K562 (cell line): ENCODE measurements around the gene C17orf113. TPM values are rescaled to one million over a fixed set of nuclear protein-coding genes. Genes with fewer than 3 reads are reported as not detected.

Experiments used
- CCNT2 ChIP-seq: IDR thresholded peaks from 2 replicates; pipeline ENCODE4 v1.6.1; 2011; ENCODE audit warnings: borderline replicate concordance, low read depth, mild to moderate bottlenecking, moderate library complexity, mixed read lengths, low read length; ENCODE audit not compliant: insufficient read length; ENCODE audit errors: extremely low read depth
- EGR1 ChIP-seq: fragments of 450-650 bp; conservative IDR thresholded peaks from 2 replicates; pipeline ENCODE4 v1.6.1; 2017; ENCODE audit warnings: mild to moderate bottlenecking
- ELF2 ChIP-seq: fragments of 250-450 bp; sonication (Bioruptor Pico); IDR thresholded peaks from 2 replicates; pipeline ENCODE4 v1.5.0; 2021; ENCODE audit warnings: mild to moderate bottlenecking
- GTF2F1 ChIP-seq: IDR thresholded peaks from 2 replicates; pipeline ENCODE4 v1.6.1; 2011; ENCODE audit warnings: low read depth, low read length, improper control_type of control experiment
- MAZ ChIP-seq, 2 experiments: fragments of 450-650 bp in 1 of 2; sonication (generic) in 1 of 2; formaldehyde crosslinking; IDR thresholded peaks in 1 of 2; conservative IDR thresholded peaks in 1 of 2; 2 replicates each; pipeline versions ENCODE4 v1.4.0 to v1.5.0; 2020; ENCODE audit warnings: mild to moderate bottlenecking in 1 of 2, missing genetic modification reagents in 1 of 2
- MNT ChIP-seq, 2 experiments: fragments of 450-650 bp; conservative IDR thresholded peaks; 2 replicates each; pipeline ENCODE4 v1.6.1; 2017; ENCODE audit warnings: mild to moderate bottlenecking in 2 of 2, moderate library complexity in 2 of 2
- NCOA6 ChIP-seq: fragments of 450-650 bp; IDR thresholded peaks from 2 replicates; pipeline ENCODE4 v1.6.1; 2017; ENCODE audit warnings: mild to moderate bottlenecking
- NFIC ChIP-seq: fragments of 450-650 bp; IDR thresholded peaks from 2 replicates; pipeline ENCODE4 v1.6.1; 2017; ENCODE audit warnings: mild to moderate bottlenecking, inconsistent platforms
- PCBP1 ChIP-seq: fragments of 200-400 bp; formaldehyde crosslinking; IDR thresholded peaks from 2 replicates; pipeline ENCODE4 v1.6.1; 2018; ENCODE audit warnings: mild to moderate bottlenecking, low read depth, low read length; ENCODE audit not compliant: poor library complexity, severe bottlenecking
- PHF8 ChIP-seq: fragments of 200-600 bp; sonication (generic); IDR thresholded peaks from 2 replicates; pipeline ENCODE4 v1.6.1; 2012; ENCODE audit warnings: mixed run types, mild to moderate bottlenecking, inconsistent platforms, low read length, moderate library complexity, borderline replicate concordance
- POLR2G ChIP-seq: fragments of 200-400 bp; formaldehyde crosslinking; IDR thresholded peaks from 2 replicates; pipeline ENCODE4 v1.6.1; 2017; ENCODE audit warnings: low read depth, mild to moderate bottlenecking, antibody characterized with exemption, low read length, moderate library complexity
- PTBP1 ChIP-seq: fragments of 200-400 bp; formaldehyde crosslinking; IDR thresholded peaks from 2 replicates; pipeline ENCODE4 v1.6.1; 2017; ENCODE audit warnings: low read depth, low read length
- RAD21 ChIP-seq, 2 experiments: fragments of 250-450 bp in 1 of 2; fragments of 450-650 bp in 1 of 2; sonication (Bioruptor Pico) in 1 of 2; formaldehyde crosslinking in 1 of 2; IDR thresholded peaks in 1 of 2; conservative IDR thresholded peaks in 1 of 2; 2 replicates each; pipeline versions ENCODE4 v1.4.0 to v1.8.0; 2020 to 2022; ENCODE audit warnings: mild to moderate bottlenecking in 2 of 2, moderate library complexity in 1 of 2
- RB1 ChIP-seq: fragments of 450-650 bp; IDR thresholded peaks from 2 replicates; pipeline ENCODE4 v1.6.1; 2017; ENCODE audit warnings: low read depth, mild to moderate bottlenecking
- RBFOX2 ChIP-seq: fragments of 200-400 bp; formaldehyde crosslinking; IDR thresholded peaks from 2 replicates; pipeline ENCODE4 v1.6.1; 2017; ENCODE audit warnings: low read depth, mild to moderate bottlenecking, low read length, moderate library complexity
- RBM14 ChIP-seq: fragments of 200-400 bp; formaldehyde crosslinking; IDR thresholded peaks from 2 replicates; pipeline ENCODE4 v1.6.1; 2018; ENCODE audit warnings: low read depth, mild to moderate bottlenecking, low read length, moderate library complexity, borderline replicate concordance; ENCODE audit not compliant: insufficient read depth
- SP2 ChIP-seq: IDR thresholded peaks from 2 replicates; pipeline ENCODE4 v1.6.1; 2011; ENCODE audit warnings: mild to moderate bottlenecking, low read depth, low read length, moderate library complexity; ENCODE audit not compliant: poor library complexity, severe bottlenecking; ENCODE audit errors: extremely low read depth
- TAF1 ChIP-seq: IDR thresholded peaks from 2 replicates; pipeline ENCODE4 v1.6.1; 2011; ENCODE audit warnings: mild to moderate bottlenecking, low read length, moderate library complexity; ENCODE audit not compliant: insufficient read depth, control insufficient read depth, severe bottlenecking; ENCODE audit errors: extremely low read depth
- TFAP4 ChIP-seq: sonication (generic); formaldehyde crosslinking; IDR thresholded peaks from 2 replicates; pipeline ENCODE4 v1.8.0; 2022; ENCODE audit warnings: missing genetic modification reagents, mild to moderate bottlenecking, moderate library complexity, borderline replicate concordance
- YY1 ChIP-seq, 3 experiments: IDR thresholded peaks; 2 replicates each; pipeline ENCODE4 v1.6.1; 2011; ENCODE audit warnings: low read length in 2 of 3, mild to moderate bottlenecking in 2 of 3, moderate library complexity in 2 of 3, borderline replicate concordance in 1 of 3, control low read depth in 1 of 3, low read depth in 1 of 3; ENCODE audit not compliant: insufficient read depth in 3 of 3, insufficient replicate concordance in 2 of 3, control insufficient read depth in 1 of 3, insufficient read length in 1 of 3; ENCODE audit errors: extremely low read depth in 1 of 3
- ZBTB7A ChIP-seq: IDR thresholded peaks from 2 replicates; pipeline ENCODE4 v1.6.1; 2011; ENCODE audit warnings: low read depth, mild to moderate bottlenecking, low read length, moderate library complexity, borderline replicate concordance; ENCODE audit not compliant: control insufficient read depth
- ZFX ChIP-seq: sonication (generic); formaldehyde crosslinking; IDR thresholded peaks from 2 replicates; pipeline ENCODE4 v1.8.0; 2022; ENCODE audit warnings: mild to moderate bottlenecking, missing genetic modification reagents, moderate library complexity
- ZNF197 ChIP-seq: fragments of 200-800 bp; sonication (Bioruptor generic); IDR thresholded peaks from 2 replicates; pipeline ENCODE4 v1.6.1; 2016; ENCODE audit warnings: low read depth, missing genetic modification characterization, missing compliant biosample characterization
- polyA plus RNA-seq, 8 experiments: library from polyadenylated mRNA; depleted of rRNA in 4 of 8; stranded (reverse) in 5 of 8; unstranded in 3 of 8; fragments of >200 nt; fragmentation: Nextera tagmentation in 2 of 8; fragmentation: Illumina TruSeq in 1 of 8; extraction: Ambion mirVana in 2 of 8; extraction: Trizol in 1 of 8; gene quantifications; 2 replicates each; pipeline versions ENCODE4 v1.2.1 to v1.2.3, GENCODE V29; 2011 to 2014; ENCODE audit warnings: inconsistent platforms in 1 of 8, missing spikeins in 1 of 8
- total RNA-seq, 7 experiments: library from RNA; depleted of rRNA in 6 of 7; stranded (reverse); fragments of >200 nt in 6 of 7; fragmentation: Illumina TruSeq in 2 of 7; extraction: Trizol in 2 of 7; gene quantifications; 2 replicates each; pipeline versions ENCODE4 v1.2.1 to v1.2.3, GENCODE V29; 2011 to 2021; ENCODE audit warnings: low replicate concordance in 1 of 7

C17orf113 gene
- total and polyA plus RNA-seq, 9 of the 15 experiments (the other 6 are each of a cell fraction or from before 2014, with no cell fraction given), result 0.10 to 1.2 (median 0.31) TPM

GRCh38 chr17:42050393-42051012, at the start of gene C17orf113 (continued):
- TF ChIP-seq TAF1 (peak; percentile 46), SP2 (peak; percentile 77), MNT (conservative IDR thresholded peaks at IDR 0.05) (0 out of 4 replicates have a peak, but pooled peaks of 1 of the 2 experiments have one; percentile 21), EGR1 (0 out of 2 replicates have a peak, but pooled peaks have one; percentile 11), PTBP1 (no peak), YY1 (IDR thresholded peaks at IDR 0.05; ENCODE audit: borderline replicate concordance in 1 of 3, control insufficient read depth in 1 of 3, extremely low read depth in 1 of 3, insufficient read depth in 3 of 3, insufficient read length in 1 of 3, insufficient replicate concordance in 2 of 3, low read depth in 1 of 3, low read length in 2 of 3) (peak; percentile 26 to 93 (median 81)), ZFX (CRISPR knock-in tag) (peak; percentile 23; the same call in 1 of the 2 replicates), TFAP4 (CRISPR knock-in tag) (peak; percentile 44; the same call in 1 of the 2 replicates), RB1 (peak; percentile 44), RBFOX2 (peak; percentile 70), MAZ (CRISPR knock-in tag; conservative IDR thresholded peaks at IDR 0.05 in 1 of 2, IDR thresholded peaks at IDR 0.05 in 1 of 2) (peak; percentile 73 to 86), RBM14 (no peak), NFIC (0 out of 2 replicates have a peak, but pooled peaks have one; percentile 5), ZNF197 (CRISPR knock-in tag) (0 out of 2 replicates have a peak, but pooled peaks have one; percentile 34), NCOA6 (0 out of 2 replicates have a peak, but pooled peaks have one; percentile 22), PHF8 (peak; percentile 35; the same call in 1 of the 2 replicates), RAD21 (CRISPR knock-in tag; conservative IDR thresholded peaks at IDR 0.05 in 1 of 2, IDR thresholded peaks at IDR 0.05 in 1 of 2) (peak in 1 of 2 experiments; percentile 31; a peak in 2 of 4 replicates), ZBTB7A (peak; percentile 78), GTF2F1 (no peak), POLR2G (peak; percentile 86), CCNT2 (peak; percentile 54), PCBP1 (peak; percentile 33), ELF2 (no peak)
